WTC11 (cell line): ENCODE results near the gene PTPRG.

Experiments used
- GABPB1 ChIP-seq: sonication (generic); formaldehyde crosslinking; IDR thresholded peaks from 2 replicates; pipeline ENCODE4 v1.8.1; 2023; ENCODE audit warnings: mild to moderate bottlenecking, missing genetic modification reagents
- TEAD1 ChIP-seq: sonication (generic); formaldehyde crosslinking; IDR thresholded peaks from 2 replicates; pipeline ENCODE4 v1.8.0; 2022; ENCODE audit warnings: mild to moderate bottlenecking, missing genetic modification reagents
- TF ChIP-seq, protein P1 (sequence below): fragments of 200-600 bp; IDR thresholded peaks from 2 replicates; pipeline ENCODE4 v1.8.0; 2022; ENCODE audit warnings: antibody characterized with exemption
- TF ChIP-seq, protein P2 (sequence below): sonication (generic); formaldehyde crosslinking; conservative IDR thresholded peaks from 2 replicates; pipeline ENCODE4 v1.8.1; 2023; ENCODE audit warnings: mild to moderate bottlenecking, low read depth, missing genetic modification reagents, moderate library complexity

DNA sequence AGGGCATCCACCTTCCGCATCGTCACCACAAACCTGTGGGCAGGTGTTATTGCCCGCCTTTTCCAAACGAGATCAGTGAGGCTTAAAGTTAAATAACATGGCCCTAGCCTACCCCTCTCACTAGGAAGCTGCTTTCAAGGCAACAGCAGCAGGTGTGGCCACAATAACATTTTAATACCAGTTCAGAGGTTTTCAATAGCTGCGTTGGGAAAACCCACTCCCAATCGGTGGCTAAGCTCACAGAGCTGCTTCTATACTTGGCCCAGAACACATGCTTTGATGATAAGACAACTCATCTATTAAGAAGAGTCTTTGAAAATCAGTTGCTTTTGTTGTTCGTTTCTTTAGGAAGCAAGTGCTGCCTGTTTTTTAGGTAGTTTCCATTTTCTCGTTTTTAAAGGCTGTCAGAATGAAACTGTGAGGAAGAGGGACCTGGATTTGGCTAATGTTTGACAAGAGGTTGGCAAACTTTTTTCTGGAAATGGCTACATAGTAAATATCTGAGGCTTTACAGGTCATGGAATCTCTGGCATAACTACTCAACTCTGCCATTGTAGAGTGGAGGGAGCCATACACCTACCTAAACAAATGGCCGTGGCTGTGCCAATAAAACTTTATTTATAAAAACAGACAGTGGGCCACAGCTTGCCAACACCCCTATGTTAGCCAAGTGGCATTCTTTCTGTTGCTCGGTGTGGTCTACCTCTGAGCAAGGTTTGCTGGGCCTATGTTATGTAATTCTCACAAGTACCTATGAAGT, 632.4 kb downstream of the PTPRG start:
- TF ChIP-seq GABPB1 (no peak), TEAD1 (CRISPR knock-in tag) (no peak)
- TF ChIP-seq, protein P1, sequence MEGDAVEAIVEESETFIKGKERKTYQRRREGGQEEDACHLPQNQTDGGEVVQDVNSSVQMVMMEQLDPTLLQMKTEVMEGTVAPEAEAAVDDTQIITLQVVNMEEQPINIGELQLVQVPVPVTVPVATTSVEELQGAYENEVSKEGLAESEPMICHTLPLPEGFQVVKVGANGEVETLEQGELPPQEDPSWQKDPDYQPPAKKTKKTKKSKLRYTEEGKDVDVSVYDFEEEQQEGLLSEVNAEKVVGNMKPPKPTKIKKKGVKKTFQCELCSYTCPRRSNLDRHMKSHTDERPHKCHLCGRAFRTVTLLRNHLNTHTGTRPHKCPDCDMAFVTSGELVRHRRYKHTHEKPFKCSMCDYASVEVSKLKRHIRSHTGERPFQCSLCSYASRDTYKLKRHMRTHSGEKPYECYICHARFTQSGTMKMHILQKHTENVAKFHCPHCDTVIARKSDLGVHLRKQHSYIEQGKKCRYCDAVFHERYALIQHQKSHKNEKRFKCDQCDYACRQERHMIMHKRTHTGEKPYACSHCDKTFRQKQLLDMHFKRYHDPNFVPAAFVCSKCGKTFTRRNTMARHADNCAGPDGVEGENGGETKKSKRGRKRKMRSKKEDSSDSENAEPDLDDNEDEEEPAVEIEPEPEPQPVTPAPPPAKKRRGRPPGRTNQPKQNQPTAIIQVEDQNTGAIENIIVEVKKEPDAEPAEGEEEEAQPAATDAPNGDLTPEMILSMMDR: no peak
- TF ChIP-seq, protein P2, sequence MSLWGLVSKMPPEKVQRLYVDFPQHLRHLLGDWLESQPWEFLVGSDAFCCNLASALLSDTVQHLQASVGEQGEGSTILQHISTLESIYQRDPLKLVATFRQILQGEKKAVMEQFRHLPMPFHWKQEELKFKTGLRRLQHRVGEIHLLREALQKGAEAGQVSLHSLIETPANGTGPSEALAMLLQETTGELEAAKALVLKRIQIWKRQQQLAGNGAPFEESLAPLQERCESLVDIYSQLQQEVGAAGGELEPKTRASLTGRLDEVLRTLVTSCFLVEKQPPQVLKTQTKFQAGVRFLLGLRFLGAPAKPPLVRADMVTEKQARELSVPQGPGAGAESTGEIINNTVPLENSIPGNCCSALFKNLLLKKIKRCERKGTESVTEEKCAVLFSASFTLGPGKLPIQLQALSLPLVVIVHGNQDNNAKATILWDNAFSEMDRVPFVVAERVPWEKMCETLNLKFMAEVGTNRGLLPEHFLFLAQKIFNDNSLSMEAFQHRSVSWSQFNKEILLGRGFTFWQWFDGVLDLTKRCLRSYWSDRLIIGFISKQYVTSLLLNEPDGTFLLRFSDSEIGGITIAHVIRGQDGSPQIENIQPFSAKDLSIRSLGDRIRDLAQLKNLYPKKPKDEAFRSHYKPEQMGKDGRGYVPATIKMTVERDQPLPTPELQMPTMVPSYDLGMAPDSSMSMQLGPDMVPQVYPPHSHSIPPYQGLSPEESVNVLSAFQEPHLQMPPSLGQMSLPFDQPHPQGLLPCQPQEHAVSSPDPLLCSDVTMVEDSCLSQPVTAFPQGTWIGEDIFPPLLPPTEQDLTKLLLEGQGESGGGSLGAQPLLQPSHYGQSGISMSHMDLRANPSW (CRISPR knock-in tag): no peak
